HG02623 (cell line): Measurements from ENCODE around the gene CNOT4.
"Not testable (repeated sequence)": the region's sequence is repeated elsewhere in the genome, so short reads cannot be mapped to it uniquely, and the experiment has no call there.

Experiments
- ATAC-seq: cut with Tn5 transposase; IDR thresholded peaks from one replicate; pipeline ENCODE4 v1.9.1; 2021; ENCODE audit warnings: moderate library complexity; ENCODE audit not compliant: unreplicated experiment

The CNOT4 gene

DNA sequence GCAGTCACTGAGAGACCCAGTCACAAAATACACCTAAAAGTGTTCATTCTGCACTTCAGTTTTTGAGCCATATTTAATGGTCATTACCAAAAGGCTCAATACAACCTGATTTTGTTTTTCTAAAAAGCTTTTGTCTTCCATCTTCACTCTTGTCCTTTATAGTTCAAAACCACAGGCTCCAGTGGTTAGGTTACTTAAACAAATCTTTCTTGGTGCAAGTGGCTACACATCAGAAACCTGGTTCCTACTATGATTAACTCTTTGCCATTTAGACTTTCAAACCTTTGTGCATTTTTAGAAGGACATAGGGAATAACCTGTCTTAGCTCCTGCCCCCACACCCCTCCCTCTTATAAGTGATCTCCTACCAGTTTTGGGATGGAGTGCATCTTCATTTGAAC, 140.5 kb downstream of the CNOT4 start:
- ATAC-seq, result no peak

DNA sequence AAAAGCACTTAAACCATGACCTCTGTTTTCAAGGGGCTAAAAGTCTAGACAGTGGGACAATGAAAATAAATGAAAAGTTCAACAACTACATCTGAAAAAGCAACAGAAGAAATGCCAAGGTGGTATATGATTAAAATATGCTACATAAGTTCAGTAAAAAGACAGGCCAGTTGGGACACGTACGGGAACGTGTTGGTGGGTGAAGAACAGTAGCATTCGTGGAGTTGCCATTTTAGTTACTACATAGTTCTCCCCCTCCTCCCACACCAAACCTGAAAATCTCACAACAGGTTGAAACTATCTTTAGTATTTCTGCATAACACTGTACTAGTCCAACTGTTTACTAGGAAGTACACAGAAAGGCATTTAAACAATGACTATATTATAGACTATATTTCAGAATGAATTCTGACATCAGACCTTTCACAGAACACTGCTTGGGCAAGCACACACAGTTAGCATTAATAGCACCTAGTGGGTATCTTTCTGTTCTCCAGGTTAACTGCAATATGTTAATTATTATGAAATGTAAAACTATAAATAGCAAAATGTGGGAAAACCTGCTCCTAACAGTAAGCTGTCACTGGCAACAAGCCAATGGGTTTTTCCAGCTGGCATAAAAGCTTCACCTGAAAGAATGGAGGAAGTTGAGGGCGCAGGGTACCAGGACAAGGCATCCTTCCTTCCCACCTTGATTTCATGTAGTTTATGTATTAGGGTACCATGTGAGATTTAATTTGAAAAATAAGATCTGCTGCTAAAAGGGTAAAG, 141.3 kb downstream of the CNOT4 start:
- no peak for ATAC-seq

DNA sequence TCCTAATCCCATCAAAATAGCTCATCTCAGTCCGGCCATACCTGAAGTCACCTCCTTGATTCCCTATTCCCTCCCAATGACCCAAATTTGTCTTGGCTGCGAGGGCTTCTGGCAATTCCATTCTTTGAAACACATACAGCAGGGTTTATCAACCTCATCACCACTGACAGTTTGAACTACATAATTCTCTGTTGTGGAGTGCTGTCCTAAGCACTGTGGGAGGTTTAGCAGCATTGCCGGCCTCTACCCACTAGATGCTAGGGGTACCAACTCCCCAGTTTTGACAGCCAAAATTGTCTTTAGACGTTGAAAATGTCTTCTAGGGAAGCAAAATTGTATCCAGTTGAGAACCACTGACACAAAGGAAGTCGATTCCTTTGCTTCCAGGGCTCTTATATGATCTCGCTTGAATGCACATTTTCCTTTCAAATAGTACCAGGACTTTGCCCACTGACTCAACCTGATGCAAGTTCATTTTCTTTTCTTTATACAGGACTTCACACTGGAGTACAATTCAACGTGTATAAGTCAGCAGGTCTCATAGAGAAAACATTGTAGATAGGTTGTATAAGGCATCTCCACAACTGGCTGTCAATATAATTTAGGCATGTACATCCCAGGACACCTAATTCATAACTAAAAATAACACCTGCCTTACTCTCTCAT, 142.9 kb downstream of the CNOT4 start:
- no peak for ATAC-seq

DNA sequence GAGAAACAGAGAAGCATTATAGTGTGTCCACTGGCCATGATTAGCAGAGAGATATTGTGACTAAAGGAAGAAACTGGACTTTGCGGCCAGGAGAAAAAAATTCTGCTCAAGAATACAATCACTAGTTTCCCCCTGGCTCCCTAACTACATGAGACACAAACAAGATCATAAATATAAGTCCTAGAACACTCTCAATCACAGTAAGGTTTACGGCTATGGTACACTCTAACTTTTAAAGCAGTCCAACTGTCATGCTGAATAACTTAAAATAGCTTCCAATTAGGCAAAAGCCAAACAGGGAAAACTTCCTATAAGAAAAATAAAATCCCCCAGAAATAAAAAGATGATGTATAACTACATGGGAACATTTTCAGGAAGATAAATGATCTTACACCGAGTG, 144.2 kb downstream of the CNOT4 start:
- ATAC-seq, result no peak

DNA sequence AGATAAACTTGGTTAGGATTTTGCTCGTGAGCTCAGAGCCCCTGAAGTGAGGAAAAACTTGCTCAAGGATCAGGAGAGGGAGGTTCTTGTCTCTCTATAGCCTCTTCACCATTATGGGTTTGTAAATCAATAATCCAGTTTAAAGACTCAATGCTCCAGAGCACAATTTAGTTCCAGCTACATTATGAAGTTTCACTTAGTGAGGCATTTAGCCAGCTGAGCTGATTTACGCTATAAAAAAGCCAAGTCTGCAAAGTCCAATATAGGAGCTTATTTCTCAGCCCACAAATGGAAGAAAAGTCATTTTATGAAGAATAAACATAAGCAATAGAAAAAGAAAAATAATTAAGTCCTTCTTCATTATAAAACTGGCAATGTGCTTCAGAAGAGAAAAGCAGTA, 145.7 kb downstream of the CNOT4 start:
- no peak for ATAC-seq

DNA sequence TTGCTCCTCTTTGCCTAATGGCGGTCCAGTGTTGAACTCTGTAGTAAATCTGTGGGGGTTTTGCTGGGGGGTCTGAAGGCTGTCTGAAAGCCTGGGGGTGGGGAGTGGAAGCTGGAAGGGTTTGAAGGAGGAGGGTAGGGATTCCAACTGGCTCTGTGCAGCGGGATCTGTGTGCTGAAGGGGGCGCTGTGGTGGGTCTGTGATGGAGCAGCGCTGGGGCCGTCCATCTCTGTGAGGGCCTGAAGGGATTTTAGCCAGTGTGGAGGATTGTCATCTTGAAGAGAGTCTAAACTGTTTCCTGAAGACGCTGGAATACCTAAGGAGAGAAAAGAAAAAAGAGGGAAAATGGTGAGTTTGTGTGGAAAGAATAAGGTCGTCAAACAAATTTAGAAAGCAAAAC, 147.0 kb downstream of the CNOT4 start:
- ATAC-seq, result no peak

DNA sequence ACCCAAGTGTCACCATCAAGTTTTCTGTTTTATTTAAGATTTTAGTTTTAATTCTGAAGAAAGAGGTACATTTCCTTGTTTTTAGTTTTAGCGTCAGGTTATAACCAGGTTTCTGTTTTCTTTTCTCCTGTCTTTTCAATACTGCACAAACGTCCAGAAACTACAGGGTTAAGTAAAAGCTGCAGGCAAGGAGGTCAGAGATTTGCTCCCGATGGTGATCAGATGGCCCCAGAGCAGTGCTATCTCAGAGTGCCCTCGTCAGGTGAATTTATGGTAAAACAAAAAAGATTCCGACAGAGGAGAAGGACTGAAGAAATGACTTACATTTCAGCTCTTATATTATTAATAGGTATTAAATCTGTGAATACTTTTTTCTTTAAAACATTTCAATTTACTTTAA, 148.1 kb downstream of the CNOT4 start:
- ATAC-seq, result no peak

DNA sequence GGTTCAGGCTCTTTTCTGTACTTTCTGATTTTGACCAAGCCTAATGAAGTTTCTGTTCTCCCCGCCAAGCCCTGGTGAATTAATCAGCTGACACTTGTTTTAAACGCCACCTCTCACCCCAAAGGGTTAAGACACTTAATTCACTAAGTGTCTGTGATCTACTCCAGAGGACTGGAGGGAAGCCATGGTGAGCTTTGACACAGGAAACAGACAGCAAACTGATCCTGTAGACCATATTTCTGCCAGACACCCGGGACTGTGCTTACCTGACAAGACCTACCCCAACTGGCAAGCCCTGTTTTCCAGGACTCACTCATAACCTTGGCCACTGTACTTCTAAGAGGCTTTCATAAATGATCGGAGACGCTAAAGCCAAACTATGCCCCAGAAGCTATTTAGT, 150.3 kb downstream of the CNOT4 start:
- no peak for ATAC-seq

DNA sequence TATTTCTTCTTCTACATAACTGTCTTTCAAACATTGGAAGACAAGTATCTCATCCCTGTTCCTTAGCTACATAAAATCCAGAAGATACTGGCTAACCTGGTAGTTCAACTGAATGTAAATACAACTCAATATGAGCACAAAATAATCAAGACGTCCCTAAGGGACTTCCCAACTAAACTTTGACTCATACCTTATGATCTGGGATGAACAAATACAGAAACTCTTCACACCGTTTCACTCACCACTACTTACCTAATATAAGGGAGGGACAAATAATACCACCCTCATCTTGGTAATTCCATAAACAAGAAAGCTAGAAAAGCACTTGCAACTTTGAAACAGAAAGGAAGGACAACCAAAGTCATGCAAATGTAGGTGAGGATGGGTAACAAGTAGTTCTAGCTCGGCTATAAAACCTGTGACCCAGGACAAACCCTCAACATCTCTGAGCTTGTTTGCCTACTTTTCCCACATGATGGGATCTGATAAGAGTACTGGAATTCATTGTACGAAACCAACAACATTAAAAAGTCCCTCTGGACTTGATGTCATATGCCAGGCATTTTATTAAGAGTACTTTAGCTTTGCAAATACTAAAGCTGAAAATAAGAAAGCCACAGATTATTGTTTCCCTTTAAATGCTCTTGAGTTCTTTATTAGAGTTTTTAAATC, 154.4 kb downstream of the CNOT4 start:
- no peak for ATAC-seq

DNA sequence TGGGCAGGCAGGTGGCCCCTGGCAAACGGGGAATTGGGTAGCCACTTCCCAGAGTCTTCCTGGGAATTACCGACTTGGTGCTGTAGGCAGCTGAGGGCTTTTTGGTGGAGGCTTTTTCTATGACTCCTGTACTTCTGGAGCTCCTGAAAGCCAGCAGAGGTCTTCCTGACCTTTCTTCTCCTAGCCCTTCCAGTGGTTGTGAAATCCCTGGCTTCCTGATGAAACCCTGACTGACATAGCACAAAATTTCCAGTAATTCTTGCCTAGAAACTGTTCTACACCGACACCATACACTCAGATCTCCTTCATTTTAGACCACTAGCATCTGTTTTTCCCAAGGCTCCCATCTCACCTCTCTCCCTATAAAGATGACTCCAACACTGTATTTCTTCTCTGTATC, 156.1 kb downstream of the CNOT4 start:
- ATAC-seq, result no peak

DNA sequence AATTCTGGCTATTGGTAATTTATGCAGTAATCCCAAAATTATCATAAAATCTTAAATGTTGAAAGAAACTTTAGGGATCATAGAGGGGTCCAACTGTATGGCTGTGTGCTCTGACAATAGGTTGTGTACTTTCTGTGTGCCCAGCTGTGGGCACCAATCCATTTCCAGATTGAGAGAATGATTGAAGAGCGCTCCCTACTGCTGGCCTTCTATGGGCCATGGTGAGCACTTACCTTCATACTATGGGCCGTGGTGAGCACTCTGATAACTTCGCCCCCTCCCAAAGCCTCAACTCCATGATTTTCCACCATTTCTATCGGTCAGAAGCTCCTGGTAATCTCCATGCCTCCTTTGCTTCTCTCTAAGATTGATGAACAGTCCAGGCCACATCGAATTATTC, 157.6 kb downstream of the CNOT4 start:
- ATAC-seq, result no peak

DNA sequence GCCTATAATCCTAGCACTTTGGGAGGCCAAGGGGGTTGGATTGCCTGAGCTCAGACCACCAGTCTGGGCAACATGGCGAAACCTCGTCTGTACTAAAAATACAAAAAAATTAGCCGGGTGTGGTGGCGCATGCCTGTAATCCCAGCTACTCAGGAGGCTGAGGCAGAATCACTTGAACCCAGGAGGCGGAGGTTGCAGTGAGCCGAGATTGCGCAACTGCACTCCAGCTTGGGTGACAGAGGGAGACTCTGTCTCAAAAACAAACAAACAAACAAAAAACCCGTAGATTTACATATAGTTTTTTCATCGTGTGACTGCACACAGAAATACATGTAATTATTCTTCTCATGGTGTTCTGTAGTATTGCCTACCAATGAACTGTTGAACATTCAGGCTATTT, 158.8 kb downstream of the CNOT4 start:
- not testable (repeated sequence) for ATAC-seq

DNA sequence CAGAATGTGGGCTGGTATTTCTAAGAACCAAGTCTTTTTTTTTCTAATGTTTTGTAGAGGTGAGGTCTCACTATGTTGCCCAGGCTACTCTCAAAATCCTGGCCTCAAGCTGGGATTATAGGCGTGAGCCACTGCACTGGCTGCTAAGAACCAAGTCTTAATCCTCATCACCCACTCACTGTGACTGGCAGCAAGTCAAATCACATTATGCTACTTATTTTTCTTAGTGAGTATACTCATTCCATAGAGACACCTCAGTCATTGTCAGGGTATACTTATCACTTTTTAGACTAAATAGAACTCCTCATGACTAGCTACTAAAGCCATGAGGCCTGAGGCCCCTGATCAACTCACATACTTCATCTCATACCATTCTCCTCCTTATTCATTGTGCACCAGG, 160.2 kb downstream of the CNOT4 start:
- no peak for ATAC-seq

DNA sequence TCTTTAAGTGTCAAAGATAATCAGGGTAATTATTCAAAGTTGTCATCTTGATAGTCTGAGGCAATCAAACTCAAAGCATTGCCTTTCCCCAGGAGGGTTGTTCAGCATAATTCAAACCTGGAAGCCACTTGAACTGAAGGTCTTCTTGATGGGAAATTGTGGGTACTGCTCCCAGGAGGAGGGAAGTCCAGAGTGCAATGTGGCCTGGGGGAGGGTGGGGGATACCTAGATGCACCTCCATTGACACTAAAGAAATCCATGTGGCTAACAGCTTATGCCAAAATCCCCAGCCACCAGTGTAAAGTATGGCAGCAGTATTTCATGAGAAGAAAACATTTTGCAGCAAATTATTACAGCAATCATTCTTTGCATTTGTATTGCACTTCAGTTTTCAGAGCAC, 161.4 kb downstream of the CNOT4 start:
- ATAC-seq, result no peak

DNA sequence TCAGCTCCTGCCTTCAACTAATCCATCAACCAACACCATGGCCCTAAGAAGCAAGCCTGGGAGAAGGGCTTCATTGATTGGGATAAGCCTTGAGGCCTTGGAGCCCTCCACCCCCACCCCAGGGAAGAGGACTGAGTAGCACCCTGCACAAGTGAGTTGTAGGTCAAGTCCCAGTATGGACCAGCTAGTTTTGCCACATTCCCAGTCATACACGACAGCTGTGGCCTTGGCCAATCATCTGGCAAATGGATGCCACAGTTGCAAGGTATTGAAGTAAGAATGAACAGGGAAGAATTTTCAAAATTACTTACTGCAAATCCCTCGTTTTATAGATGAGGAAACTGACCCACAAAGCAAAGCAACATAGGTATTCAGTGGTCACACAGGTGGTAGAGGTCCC, 166.5 kb downstream of the CNOT4 start:
- no peak for ATAC-seq

DNA sequence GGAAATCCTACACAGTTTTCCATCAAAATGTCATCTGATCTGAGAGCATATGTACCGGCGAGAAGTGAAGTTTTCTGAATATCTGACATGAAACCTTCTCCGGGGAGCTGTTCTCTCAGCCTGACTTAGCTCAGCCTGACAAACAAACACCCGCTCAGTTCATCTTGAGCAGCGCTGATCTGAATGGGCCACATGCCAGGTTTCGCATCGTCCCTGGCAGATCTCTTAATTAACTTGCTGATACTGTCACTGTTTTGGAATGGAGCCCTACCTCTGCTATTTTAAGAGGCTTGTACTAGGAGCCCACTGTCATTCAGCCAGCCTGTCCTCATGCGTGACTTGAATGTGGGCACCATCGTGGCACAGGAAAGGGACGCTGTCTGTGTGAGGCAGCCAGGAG, 167.0 kb downstream of the CNOT4 start:
- no peak for ATAC-seq

DNA sequence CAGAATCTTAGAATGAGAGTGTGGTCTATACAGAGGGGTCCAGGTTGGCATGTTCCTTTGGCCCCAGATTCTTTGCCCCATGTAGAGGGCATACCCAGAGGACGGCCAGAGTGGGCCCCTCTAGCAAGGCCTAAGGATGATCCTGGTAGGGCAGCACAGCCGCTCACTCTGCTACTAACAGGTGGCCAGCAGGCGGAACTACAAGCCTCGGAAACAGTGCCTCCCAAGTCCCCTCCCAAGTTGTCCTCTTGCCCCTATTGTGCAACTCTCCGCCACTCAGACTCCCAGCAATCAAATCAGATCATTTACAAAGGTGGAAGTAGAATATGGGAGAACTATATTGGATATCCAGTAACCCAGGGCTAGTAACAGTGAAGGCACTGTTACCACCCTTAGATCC, 168.9 kb downstream of the CNOT4 start:
- ATAC-seq, result no peak

DNA sequence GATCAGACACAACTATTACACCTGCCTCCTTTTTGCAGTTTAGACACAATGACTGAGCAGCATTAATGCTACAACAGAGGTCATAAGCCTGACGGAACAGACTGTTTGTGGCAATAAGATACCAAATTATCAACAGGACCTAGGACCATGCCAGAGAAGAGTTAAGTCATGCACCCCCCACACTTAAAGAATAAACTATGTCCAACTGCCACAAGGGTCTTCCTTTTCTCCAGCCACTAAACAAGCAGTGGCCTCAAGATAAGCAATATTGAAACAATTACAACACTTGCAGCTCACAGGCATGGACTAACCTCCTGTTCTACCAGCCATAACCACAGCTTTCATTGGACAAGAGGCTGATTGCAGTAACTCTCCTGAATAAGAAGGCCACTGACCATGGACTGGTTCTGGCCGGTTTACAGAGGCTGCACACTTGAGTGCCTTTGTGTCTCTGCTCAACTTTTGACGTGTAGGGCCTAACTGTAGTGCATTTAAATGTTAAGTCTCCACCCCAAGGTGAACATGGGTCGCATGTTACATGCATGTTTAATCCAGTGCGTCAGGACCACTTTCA, 171.8 kb downstream of the CNOT4 start:
- no peak for ATAC-seq

DNA sequence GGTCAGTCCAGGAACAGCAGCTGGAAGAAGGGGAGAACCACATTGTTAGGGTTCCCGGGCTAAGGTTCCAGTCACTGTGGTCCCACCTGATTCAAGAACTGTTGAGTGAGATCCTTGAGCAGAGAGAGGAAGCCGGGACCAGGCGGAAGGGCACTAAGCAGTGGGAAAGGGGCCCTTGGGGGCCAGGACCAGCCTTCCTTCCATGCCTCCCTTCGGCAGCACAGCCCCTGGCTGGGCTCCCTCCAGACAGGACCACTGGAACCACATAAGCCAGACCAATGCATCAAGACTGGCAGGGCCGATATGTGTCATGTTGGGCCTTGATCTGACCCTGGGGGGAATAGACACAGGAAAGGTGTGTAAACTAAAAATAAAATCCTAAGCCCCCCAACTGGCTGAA, 172.4 kb downstream of the CNOT4 start:
- no peak for ATAC-seq

DNA sequence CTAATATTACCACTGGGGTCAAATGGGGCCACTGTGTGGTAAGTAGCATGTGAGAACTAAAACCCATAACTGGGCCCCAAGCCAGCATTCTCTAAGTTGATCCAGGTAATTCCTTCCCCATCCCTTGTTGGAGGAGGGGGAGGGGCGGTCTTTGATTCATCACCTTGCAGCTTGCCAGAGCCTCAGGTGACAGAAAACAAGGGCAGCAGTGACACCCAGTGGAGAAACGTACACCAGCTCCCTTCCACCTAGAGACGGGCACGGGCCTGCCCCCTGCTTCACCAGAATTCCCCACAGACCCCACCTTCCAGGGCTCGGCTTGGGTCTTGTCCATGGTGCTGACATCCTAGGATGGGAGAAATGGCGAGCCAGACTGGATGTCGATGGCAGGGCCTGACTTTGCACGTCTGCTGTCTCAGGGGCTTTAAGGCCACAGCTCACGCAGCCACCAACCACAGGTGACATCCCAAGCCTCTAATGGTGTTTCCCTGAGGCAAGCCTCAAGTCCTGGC, 174.2 kb downstream of the CNOT4 start:
- peak; percentile 58 for ATAC-seq

DNA sequence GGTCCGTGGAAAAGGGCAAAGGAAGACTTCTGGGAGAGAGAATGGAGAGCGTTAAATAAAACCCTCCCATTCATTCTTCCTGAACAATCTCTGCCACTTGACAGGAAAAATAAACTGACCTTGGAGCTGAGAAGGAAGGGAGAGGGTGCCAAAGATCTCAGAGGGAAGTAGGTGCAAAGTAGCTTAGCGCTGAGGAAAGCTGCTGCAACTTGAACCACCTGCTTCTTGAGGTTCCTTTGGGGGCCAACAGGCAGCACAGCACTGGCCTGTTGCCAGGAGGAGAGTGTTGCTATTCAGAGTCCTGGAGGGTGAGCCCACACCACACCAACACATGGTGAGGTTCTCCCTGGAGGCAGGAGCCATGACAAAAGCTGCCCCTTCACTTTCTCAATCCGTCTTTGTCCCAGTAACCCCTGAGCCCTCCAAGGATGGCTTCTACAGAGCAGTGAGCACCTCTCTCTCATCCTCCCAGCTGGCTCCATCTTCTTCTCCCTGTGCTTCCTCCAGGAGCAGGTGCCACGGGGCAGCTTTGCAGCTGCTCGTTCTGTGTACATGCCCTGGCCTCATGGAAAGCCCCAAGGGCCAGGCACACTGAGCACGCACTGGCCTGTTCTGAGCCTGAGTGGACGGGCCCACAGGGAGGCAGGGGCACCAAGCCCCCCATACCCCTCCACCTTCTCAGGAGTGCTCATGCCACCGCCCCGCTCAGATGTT, 174.9 kb downstream of the CNOT4 start:
- no peak for ATAC-seq
